Hypothalamus (tissue), 51 donors: ENCODE measurements around the gene S100A12.
"Not testable (repeated sequence)": the region's sequence is repeated elsewhere in the genome, so short reads cannot be mapped to it uniquely, and the experiment has no call there.

ENCODE experiments used
- DNase-seq, 51 donors: peaks; one replicate each; lab custom pipeline; 2025; lab: John Stamatoyannopoulos, UW

Gene S100A12

DNA sequence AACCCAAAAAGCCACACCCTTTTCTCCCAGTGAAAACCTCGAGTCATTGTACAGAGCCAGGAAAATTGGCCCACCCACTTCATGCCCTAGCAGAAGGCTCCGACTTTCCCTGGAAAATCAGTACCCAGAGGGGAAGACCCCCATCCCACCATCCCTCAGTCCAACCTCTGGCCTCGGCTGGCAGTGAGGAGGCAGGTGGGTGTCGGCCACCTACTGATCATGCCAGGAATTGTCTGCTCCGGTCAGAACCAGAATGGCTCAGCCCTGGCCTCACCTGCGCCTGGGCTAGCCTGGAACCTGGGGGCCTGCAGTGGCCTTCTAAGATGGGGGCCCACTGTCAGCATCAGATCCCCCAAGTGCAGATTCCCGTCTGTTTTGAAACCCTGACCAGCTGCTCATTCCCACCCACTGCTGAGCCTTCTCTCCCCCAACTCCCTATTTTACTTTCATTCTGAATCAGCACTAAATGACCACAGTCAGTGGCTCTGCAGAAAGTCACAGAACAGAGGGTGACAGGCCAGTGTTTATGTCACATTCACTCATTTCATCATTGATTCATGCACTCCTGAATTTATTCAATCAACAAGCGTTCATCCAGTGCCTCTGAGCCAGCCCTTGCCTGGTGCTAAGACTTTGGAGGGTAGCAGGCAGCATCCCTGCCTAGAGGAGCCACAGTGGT lies 20.8 kb downstream of the S100A12 start:
- no peak for DNase-seq

DNA sequence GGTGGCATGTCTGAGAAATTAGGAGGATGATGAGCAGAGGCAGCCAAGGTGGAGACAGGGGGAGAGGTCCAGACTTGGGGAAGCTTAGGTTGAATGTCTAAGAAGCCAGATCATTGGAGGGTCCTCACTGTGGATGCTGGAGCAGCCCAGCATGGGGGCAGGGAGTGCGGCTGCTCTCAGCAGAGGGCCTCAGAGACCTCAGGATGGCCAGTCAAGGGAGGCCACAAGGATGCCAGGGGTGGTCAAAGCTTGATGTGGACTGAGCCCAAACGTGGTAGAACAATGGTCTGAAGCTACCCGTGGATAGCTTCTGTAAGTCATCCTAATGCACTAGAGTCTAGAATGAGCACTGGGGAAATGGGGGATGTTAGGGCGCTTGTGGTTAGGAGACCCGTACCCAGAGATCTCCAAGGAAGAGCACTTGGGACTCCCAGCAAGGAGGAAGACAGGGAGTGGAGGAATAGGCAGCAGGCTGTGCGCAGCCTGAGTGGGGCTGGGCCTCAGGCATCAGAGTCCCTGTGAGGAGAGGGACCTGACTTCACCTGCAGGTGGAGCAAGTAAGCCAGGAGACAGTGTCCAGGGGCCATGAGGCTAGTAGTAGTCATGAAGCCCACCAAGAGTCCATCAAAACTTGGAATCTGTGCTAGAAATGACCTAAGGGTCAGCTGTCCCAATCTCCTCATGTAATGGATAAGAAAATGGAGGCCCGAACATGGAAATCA lies 22.0 kb downstream of the S100A12 start:
- no peak for DNase-seq

DNA sequence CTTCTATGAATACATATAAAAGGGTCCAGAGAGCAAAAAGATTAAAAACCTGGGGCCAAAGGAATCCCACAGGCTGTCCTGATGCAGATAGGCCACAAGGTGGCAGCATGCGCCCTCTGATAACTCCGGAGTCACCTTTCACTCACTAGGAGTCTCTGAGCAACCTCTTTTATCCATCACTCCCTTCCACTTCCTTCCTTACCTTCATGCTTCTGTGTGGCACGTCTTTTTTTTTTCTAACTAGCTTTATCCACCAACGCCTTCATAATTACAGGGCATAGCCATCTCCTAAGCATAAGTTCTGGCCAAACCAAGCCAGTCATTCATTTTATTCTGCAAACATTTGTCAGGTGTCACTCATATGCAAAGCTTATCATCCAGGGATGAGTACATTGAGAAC lies 22.9 kb downstream of the S100A12 start:
- peak in 33 of 51 donors; percentile 3 to 73 (median 27) for DNase-seq

DNA sequence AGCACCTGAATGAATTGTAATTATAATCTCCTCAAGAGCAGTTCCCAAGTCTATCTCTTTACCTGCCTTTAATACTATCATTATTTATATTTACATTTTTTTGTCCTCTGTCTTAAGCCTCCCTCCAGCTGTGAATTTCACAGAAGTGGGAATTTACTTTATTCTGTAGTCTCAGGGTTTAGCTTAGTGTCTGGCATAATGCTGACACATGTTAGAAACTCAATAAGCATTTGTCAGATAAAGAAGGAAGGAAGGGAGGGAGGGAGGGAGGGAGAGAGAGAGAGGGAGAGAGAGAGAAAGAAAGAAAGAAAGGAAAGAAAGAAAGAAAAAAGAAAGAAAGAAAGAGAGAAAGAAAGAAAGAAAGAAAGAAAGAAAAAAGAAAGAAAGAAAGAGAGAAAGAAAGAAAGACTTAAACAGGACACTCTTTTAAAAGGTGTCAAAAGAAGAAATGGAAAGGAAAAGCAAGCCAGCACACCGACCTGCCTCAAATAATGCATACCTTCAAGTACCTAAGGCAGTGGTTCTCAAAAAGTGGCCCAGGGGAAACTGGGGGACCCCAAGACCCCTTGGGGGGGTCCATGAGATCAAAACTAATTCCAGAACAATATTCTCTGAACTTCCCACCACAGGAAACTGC lies 25.0 kb downstream of the S100A12 start:
- DNase-seq: no peak

DNA sequence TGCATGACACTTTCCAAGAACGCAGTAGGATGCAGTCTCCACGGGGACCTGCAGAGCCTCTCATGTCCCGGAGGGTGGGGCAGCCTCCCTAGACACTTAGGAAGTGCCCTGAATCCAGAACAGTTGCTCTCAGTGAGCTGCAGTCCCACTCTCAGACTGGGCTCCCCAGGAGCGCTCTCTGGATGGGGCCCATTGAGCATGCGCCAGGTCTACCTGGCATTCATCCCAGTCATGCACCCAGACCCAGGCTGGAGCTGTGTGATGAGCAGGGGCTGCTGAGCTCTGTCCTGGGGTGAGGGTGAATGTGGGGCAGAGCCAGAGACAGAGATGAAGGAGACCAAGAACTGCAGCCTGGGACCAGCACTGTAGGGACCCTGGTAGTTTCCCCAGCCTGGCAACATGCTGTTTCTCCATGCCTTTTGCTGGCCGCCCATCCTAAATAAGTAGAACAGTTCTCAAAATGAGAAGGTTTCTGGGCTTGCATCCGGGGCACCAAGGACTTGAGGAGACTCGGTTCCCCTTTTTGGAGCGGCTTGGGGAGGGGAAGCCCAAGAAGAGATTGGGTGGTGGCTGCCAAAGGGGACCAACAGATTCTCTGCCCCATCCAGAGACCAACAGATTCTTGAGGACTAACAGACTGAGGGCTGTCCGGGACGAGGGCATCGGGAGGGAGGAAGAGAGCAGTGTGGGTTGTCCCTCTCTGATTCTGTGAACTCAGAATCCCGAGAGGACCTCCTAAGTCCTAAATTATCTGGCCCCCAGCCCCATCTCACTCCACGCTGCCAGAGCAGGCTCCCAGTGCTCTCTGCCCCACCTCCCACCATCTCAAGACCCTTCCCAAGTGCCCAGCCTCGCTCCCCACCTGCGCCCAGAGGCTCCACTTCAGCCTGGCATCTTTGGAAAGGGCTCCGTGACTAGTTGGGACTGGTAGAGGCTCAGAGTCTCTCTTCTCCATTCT lies 25.8 kb downstream of the S100A12 start:
- DNase-seq: no peak

DNA sequence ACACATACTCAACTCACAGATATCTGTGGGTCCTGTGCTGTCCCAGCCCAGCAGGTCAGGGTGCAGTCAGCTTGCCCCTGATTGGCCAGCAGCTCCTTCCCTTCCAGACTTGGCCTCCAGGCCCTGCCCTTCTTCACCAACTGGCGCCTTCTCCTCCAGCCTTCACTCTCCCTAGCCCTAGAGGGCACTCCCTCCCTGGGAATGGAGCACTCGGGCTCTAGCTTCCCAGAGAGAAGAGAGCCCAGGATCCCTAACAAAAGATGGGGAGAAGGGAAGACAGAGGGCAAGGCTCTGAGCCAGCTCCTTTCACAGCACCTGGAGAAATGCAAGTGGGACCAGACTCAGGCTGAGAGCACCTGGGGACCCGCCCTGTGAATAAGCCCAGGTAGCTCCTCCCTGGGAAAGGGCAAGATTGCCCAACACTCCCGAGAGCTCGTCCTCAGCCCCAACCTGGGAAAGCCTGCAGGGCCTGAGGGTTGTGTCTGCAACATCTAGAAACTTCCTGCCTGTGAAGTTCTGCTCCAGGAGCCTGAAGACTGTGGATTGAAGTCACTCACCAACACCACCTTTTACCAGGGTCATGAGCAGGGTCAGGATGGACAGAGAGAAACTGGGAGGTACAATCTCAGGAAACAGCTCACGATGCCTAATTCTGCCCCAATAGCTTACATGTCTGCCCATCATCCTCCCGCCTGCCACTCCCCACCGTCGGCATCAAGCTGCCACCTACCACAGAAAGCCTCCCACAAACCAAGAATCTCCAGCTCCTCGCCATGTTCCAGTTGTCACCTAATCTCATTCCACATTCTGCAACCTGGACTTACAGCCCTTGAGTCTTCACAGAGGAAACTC lies 26.7 kb downstream of the S100A12 start, which contains the start of gene PGLYRP4:
PGLYRP4 (minus strand) TSS at position 331 of the 852 bp plus-strand sequence. CDS start 909 bp downstream, outside the sequence.
- DNase-seq: no peak

DNA sequence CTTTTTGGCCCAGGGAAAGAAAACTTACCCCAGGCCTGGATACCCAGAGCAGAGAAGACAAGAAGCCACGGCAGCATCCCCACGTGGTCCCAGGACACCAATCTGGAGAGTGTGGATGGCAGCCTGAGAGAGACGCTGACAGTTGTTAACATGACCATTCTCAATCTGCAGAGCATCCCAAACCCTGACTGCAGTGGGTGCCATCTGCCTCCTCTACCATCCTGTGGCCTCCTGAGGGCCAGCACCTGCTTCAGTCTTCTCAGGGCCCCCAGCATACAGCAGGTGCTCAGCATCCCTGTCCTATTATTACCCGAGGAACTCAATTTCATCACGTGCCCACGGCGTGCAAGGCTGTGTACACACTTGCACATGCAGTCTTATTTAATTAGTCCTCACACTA lies 27.6 kb downstream of the S100A12 start:
- DNase-seq: no peak

DNA sequence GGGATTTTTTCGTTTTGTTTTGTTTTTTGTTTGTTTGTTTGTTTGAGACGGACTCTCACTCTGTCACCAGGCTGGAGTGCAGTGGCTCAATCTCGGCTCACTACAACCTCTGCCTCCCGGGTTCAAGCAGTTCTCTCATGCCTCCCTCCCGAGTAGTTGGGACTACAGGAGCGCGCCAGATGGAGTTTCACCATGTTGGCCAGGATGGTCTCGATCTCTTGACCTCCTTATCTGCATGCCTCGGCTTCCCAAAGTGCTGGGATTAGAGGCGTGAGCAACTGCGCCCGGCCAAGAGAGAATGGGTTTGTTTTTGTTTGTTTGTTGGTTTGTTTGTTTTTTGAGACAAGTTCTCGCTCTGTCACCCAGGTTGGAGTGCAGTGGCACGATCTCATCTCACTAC lies 28.4 kb downstream of the S100A12 start:
- not testable (repeated sequence) for DNase-seq

DNA sequence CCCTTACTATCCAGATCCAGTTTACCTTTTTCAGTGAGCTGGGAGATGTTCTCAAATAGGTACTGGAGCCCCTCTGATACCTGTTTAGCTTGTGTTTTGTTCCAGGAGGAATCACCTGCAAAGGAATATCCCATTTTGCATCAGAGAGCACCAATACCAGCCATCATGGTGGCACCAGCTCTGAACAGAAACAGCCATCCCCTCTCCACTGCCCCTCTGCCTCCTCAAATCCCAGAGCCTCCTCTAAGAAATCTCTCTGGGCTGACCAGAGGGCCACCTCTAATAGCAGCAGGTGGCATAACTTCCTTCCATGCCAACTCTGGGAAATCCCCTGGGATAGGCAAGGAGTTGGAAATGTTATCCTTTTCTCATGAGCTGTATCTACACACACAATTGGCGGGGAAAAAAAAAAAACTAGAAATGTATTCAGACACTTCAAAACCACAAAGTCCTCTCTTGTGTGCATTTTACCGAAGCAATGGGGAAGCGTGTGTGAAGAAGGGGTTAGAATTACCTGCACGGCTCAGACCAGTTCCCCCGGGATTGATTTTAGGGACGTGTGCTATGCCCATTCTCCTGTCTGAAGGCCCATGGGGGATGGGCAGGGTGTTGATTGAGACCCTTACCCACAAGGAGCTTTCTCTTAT lies 29.2 kb downstream of the S100A12 start:
- no peak for DNase-seq

DNA sequence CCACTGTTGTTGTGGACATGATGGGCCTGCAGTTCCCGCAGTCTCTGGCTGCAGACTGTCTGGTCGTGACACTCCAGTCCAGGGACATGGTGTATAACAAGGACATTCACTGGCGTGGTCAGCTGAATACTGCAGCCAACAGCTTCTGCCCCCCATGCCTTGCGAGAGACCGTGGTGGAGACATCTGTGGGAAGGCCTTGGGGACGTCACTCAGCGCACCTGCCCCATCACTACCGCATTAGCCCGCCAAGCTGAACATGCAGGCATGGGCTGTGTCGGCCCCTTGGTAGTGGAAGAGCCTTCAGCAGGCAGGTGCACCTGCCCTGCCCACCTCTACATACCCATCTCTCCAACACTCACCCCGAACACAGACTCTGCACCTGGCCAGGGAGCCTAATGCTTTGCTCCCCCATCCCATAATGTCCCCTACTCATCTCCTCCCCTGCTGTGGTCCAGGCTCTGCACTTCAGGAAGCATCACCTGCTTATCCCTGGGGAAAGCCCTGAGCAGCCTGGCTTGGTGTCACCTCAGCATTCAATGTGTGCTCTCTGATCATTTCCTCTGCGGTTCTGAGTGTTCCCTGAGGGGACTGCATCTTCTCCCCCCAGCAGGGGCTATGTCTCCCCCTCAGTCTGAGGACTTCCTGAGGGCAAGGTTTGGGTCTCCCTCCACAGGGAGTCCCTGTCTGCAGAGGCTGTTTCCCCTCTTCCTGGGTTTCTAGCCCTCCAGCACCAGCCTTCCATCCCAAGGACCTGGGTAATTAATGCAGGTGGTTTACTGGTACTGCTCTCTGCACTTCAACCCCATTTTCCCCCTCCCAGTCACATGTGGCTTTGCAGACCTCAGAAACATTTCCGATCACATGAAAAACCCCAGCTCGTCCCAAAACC lies 30.0 kb downstream of the S100A12 start:
- DNase-seq: no peak

DNA sequence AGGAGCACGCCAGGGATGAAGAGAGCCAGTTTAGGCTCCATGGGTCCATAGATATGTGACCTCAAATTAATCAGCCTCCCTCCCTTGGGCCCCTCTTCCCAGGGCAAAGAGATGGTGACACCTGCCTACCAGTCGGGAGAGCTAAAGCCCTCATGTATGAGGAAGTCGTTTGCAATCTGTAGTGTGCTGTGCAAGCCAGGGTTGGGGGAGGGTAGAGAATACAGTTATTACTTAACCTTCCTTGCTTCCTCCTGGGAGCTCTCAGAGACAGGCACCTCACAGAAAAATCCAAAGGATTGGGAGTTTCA lies 30.7 kb downstream of the S100A12 start:
- no peak for DNase-seq

DNA sequence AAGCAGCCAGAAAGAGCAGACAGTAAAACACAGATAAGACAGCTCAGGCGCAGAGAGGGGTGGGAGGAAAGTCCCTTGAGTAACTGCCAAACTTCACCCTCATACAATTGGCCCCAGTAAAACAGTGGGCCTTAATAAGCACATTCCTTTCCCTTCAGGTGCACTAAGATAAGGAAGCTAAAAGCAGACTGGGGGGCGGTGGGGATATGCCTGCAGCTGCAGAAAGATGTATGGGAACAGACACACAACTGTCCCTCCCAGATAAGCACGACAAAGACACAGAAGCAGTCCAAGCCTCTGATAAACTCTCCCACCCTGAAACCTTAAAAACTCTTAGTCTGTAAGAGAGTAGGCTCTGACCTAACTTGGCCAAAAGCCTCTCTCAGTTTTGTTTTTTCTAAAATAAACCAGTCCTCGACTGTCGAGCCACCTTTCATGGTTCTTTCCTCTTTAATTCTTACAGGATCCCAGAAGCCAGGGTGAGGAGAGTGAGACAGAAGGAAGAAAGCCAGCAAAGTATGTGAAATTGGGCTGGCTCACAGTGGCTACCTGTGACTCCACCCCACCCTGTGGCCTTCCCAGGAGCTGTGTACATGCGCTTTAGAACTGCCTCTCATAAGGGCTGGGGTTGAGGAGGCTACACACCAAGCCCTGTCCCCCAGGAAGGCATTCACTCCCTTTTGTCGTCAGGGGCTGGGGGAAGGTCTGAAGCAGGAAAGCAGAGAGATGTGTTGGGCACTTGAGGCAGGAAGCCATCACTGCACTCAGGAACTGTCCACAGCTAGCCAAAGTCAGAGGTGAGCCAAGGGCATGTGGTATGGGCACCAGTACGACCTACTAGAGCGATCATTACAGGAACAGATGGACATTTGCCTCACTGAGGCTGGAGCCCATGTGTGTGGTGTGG lies 31.4 kb downstream of the S100A12 start:
- DNase-seq: no peak

DNA sequence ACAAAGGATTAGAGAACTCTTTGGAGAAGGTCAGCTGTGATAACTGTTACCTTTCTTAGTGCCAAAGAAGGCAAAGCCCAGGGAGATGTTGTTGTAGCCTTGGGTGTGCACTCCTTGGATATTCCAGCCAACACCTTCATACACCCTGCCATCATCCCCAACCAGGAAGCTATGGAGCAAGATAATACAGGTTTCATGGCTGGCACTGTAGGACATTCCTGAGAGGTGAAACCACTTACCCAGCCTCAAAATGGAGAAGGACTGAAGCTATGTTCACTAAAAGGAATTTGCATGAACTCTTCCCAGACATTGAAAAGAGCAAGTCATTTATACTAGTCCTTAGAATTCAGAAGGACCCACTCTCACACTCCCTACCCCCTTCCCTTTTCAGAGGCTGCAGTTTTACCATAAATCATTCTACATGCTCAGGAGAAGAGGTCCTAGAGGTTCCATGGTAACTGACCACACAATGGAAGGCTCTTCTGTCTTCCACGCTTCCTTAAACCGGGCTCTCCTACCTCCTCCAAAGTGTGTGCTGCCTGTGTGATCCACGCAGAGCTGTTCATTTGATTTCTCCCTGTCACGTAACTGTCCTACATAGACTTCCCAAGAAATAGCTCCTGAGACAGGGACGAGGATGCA lies 32.3 kb downstream of the S100A12 start:
- no peak for DNase-seq

DNA sequence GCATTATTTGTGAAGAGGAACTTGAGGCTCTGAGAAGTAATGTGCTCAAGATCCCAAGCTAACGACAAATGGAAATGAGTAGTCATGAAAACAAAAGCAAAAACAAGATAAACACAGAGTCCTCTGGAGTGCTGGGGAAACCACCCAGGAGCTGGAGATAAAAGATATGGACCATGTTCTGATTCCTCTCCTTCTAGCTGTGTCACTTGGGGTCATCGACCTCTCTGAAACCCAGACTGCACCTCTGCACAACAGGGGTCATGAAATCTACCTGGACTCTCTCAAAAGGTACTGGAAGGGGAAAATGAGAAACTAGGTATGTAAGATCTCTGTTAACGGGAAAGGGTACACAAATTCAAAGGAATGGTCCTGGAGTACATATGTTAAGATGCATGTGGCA lies 33.2 kb downstream of the S100A12 start:
- DNase-seq: no peak

DNA sequence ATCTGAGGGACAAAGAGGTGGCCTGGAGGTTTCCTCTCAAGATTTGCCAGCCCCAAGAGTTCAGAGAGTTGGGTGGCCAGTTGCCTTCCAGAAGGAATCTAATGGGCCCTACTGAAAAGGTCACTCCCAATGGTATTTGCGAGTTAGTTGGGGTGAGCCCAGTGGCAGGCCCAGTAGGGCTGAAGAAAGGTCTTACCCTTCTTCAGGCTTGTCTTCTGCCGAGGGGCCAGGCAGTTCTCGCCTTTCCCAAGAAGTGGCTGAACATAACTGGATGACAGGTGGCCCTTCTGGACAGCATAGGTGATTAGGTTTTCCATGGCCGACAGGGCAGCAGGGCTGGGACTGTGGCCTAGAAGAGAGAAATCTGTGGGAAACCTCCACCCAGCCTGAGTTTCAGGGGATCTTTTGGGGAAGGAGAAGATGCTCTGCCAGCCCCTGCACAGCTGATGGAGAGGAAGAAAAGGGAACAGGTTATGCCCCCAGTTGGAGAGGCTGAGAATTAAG lies 33.9 kb downstream of the S100A12 start:
- no peak for DNase-seq

DNA sequence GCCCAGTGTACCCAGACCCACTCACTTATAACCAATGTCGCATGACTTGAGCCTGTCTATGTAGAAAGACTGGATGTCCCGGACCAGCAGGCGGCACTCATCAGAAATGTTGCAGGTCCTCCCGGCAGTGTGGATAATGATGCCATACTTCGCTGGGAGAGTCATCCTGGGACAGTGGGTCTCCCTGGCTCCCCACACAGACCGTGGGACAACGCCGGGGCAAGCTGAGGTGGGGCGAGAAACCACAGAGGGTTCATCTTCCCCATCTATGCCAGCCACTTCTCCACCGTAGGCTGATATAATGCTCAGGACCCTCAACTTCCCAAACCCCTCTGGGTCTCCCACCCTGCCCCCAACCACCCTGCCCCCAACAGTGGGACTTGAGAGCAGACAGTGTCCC lies 35.1 kb downstream of the S100A12 start:
- no peak for DNase-seq

DNA sequence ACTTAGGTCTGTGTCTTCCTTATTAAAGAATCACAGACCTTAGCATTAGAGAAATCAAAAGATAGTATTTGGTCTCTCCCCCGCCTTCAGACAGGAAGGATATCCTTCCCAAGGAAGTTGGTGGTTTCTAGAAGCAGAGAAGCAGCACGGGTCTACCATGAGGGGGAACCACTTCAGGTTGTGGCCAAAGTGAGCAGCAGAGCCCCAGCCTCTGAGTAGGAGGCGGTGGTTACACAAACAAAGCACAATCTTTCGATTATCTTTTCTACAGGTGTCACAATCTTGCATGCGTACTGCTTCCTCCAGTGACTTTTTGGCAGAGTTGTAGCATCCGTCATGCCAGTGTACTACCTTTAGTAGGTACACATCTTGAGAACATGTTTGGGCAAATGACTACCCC lies 35.6 kb downstream of the S100A12 start:
- no peak for DNase-seq
